ENCODE results near the gene CDH4.

GRCh38 chr20:61939691-61940360, 687.8 kb downstream of the CDH4 start:
- no peak for TF ChIP-seq TCF7L2 (IDR thresholded peaks at IDR 0.05; ENCODE audit: low read depth, low read length)
- TF ChIP-seq CTCF (IDR thresholded peaks at IDR 0.05): no peak
